AG09309 (cell line): ENCODE results near the gene PRPSAP2.

ENCODE experiments used
- DNase-seq: peaks from one replicate; pipeline ENCODE4 v3.0.0-alpha.2; 2010; ENCODE audit warnings: low read depth
- H3K4me3 ChIP-seq: 2 replicates; pipeline ENCODE4 v1.5.1; 2011; ENCODE audit warnings: mild to moderate bottlenecking, low read depth, low read length, moderate library complexity; ENCODE audit not compliant: control insufficient read depth
- CTCF ChIP-seq: IDR thresholded peaks from 2 replicates; pipeline ENCODE4 v1.5.1; 2011; ENCODE audit warnings: mild to moderate bottlenecking, low read depth, low read length, inconsistent platforms; ENCODE audit not compliant: insufficient read depth, control insufficient read depth; ENCODE audit errors: missing control alignments

Gene PRPSAP2

GRCh38 chr17:18977646-18978045 is 119.7 kb downstream of the PRPSAP2 start:
- no peak for TF ChIP-seq CTCF
- no peak overlapping the region for H3K4me3 ChIP-seq
- no peak for DNase-seq

DNA sequence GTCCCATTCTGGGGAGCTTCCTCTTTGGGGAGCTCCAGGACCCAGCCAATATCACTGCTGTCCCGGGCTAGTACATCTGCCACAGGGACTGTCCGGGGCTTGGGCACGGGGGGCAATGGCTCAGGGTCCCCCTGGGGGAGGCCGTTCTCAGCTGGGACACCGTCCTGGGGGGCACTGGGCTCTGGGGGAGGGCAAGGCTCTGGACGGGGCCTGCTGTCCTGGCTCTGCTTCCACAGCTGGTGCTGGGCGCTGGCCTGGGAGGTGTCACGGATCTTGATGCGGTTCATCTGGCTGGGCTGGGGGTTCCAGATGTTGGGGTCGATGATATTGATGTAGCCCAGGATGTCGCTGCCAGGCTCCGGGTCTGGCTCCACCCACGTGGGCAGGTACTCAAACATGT is 120.1 kb downstream of the PRPSAP2 start:
- DNase-seq = no peak
- no peak overlapping the region for H3K4me3 ChIP-seq
- no peak for TF ChIP-seq CTCF

GRCh38 chr17:18978655-18979054 is 120.7 kb downstream of the PRPSAP2 start:
- DNase-seq = no peak
- no peak for TF ChIP-seq CTCF
- H3K4me3 ChIP-seq = no peak overlapping the region
